Measurements from ENCODE around the gene EXOSC7. TPM values are rescaled to one million over a fixed set of nuclear protein-coding genes. Genes with fewer than 3 reads are reported as not detected.

The EXOSC7 gene
- total and polyA plus RNA-seq, 9 of the 15 experiments (the other 6 are each of a cell fraction or from before 2014, with no cell fraction given), result 88.5 to 237 (median 112) TPM

DNA sequence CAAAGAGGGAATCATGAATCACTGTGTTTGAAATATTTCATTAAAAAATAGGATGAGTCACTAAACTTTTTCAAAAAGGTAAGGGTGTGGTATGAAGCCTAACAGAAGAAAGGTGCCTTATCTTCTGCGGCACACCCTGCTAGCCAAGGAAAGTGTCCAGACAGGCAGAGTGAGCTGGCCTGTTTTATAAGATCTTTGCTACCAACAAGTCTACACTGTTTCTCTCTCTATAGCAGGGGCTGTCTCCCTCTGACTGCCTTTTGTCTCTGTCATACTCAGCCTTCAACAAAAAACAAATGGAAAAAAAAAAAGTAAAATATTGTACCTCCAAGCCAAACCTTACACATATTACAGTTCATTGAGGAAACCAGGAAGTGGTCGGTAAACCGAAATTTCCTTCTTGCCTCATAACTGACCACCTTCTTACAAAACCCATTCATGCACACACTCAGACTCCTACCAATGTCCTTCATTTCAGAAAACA is 9.2 kb upstream of the EXOSC7 start (continued):
- TF ChIP-seq, protein P1, sequence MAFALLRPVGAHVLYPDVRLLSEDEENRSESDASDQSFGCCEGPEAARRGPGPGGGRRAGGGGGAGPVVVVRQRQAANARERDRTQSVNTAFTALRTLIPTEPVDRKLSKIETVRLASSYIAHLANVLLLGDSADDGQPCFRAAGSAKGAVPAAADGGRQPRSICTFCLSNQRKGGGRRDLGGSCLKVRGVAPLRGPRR (CRISPR knock-in tag; IDR thresholded peaks at IDR 0.05), result no peak
- TF ChIP-seq BACH1 (tag; IDR thresholded peaks at IDR 0.05), result no peak
- TF ChIP-seq, protein P2, sequence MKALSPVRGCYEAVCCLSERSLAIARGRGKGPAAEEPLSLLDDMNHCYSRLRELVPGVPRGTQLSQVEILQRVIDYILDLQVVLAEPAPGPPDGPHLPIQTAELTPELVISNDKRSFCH (CRISPR knock-in tag; IDR thresholded peaks at IDR 0.05), result no peak
- TF ChIP-seq, protein P2 (tag; IDR thresholded peaks at IDR 0.05), result no peak
- TF ChIP-seq TOE1 (IDR thresholded peaks at IDR 0.05; ENCODE audit: borderline replicate concordance), result no peak
- no peak for TF ChIP-seq TOE1 (CRISPR knock-in tag; IDR thresholded peaks at IDR 0.05; ENCODE audit: borderline replicate concordance, low read depth)
- TF ChIP-seq ZNF24 (IDR thresholded peaks at IDR 0.05), result no peak
- TF ChIP-seq HOXB6 (CRISPR knock-in tag; IDR thresholded peaks at IDR 0.05; ENCODE audit: borderline replicate concordance), result no peak
- no peak for TF ChIP-seq NELFE (IDR thresholded peaks at IDR 0.05; ENCODE audit: insufficient read depth, insufficient read length)
- no peak for TF ChIP-seq TBP (optimal IDR thresholded peaks at IDR 0.05; ENCODE audit: low read depth, low read length)
- no peak for TF ChIP-seq TAF9B (IDR thresholded peaks at IDR 0.05; ENCODE audit: partially characterized antibody)
- no peak for TF ChIP-seq THRAP3 (IDR thresholded peaks at IDR 0.05; ENCODE audit: borderline replicate concordance)
- TF ChIP-seq, protein P3, sequence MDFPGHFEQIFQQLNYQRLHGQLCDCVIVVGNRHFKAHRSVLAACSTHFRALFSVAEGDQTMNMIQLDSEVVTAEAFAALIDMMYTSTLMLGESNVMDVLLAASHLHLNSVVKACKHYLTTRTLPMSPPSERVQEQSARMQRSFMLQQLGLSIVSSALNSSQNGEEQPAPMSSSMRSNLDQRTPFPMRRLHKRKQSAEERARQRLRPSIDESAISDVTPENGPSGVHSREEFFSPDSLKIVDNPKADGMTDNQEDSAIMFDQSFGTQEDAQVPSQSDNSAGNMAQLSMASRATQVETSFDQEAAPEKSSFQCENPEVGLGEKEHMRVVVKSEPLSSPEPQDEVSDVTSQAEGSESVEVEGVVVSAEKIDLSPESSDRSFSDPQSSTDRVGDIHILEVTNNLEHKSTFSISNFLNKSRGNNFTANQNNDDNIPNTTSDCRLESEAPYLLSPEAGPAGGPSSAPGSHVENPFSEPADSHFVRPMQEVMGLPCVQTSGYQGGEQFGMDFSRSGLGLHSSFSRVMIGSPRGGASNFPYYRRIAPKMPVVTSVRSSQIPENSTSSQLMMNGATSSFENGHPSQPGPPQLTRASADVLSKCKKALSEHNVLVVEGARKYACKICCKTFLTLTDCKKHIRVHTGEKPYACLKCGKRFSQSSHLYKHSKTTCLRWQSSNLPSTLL (IDR thresholded peaks at IDR 0.05), result no peak
- TF ChIP-seq, protein P4, sequence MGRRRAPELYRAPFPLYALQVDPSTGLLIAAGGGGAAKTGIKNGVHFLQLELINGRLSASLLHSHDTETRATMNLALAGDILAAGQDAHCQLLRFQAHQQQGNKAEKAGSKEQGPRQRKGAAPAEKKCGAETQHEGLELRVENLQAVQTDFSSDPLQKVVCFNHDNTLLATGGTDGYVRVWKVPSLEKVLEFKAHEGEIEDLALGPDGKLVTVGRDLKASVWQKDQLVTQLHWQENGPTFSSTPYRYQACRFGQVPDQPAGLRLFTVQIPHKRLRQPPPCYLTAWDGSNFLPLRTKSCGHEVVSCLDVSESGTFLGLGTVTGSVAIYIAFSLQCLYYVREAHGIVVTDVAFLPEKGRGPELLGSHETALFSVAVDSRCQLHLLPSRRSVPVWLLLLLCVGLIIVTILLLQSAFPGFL (CRISPR knock-in tag; IDR thresholded peaks at IDR 0.05), result no peak
- no peak for TF ChIP-seq SLC30A9 (CRISPR knock-in tag; IDR thresholded peaks at IDR 0.05)
- TF ChIP-seq, protein P5, sequence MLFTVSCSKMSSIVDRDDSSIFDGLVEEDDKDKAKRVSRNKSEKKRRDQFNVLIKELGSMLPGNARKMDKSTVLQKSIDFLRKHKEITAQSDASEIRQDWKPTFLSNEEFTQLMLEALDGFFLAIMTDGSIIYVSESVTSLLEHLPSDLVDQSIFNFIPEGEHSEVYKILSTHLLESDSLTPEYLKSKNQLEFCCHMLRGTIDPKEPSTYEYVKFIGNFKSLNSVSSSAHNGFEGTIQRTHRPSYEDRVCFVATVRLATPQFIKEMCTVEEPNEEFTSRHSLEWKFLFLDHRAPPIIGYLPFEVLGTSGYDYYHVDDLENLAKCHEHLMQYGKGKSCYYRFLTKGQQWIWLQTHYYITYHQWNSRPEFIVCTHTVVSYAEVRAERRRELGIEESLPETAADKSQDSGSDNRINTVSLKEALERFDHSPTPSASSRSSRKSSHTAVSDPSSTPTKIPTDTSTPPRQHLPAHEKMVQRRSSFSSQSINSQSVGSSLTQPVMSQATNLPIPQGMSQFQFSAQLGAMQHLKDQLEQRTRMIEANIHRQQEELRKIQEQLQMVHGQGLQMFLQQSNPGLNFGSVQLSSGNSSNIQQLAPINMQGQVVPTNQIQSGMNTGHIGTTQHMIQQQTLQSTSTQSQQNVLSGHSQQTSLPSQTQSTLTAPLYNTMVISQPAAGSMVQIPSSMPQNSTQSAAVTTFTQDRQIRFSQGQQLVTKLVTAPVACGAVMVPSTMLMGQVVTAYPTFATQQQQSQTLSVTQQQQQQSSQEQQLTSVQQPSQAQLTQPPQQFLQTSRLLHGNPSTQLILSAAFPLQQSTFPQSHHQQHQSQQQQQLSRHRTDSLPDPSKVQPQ (CRISPR knock-in tag; IDR thresholded peaks at IDR 0.05; ENCODE audit: borderline replicate concordance), result no peak
- no peak for TF ChIP-seq MCM3 (IDR thresholded peaks at IDR 0.05)
- no peak for TF ChIP-seq TSC22D4 (tag; IDR thresholded peaks at IDR 0.05)
- no peak for TF ChIP-seq CEBPG (CRISPR knock-in tag; IDR thresholded peaks at IDR 0.05)
- TF ChIP-seq CEBPG (tag; conservative IDR thresholded peaks at IDR 0.05 in 1 of 2, IDR thresholded peaks at IDR 0.05 in 1 of 2), result no peak; a peak in 1 of 4 replicates
- no peak for TF ChIP-seq WHSC1 (IDR thresholded peaks at IDR 0.05; ENCODE audit: low read length)
- TF ChIP-seq RBFOX2 (IDR thresholded peaks at IDR 0.05; ENCODE audit: low read depth, low read length), result no peak
- TF ChIP-seq SIN3A (IDR thresholded peaks at IDR 0.05; ENCODE audit: borderline replicate concordance in 2 of 2, control insufficient read depth in 1 of 2, low read depth in 2 of 2, low read length in 2 of 2), result no peak

All from K562 (cell line).